GM19099 (cell line): ENCODE measurements around the gene HASPIN.
A peak's percentile ranks its signal among the peaks of the same experiment; 100 is the strongest.

Experiments used
- POLR2A ChIP-seq: IDR thresholded peaks from 3 replicates; pipeline ENCODE4 v1.6.1; 2011; ENCODE audit warnings: low read depth; ENCODE audit not compliant: insufficient read length; ENCODE audit errors: extremely low read depth

Gene HASPIN

GRCh38 chr17:3692346-3692745, 31.4 kb upstream of the HASPIN start:
- no peak for TF ChIP-seq POLR2A

DNA sequence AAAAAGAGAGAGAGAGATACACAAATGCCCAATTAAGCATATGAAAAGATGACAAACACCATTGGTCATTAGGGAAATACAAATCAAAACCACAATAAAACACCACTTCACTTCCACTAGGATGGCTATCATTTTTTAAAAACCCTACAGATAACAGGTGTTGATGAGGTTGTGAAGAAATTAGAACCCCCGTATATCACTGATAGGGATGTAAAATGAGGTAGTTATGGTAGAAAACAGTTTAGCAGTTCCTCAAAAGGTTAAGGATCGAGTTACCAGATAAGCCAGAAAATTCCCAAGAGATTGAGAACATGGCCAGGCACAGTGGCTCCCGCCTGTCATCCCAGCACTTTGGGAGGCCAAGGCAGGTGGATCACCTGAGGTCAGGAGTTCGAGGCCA, 30.6 kb upstream of the HASPIN start:
- no peak for TF ChIP-seq POLR2A

DNA sequence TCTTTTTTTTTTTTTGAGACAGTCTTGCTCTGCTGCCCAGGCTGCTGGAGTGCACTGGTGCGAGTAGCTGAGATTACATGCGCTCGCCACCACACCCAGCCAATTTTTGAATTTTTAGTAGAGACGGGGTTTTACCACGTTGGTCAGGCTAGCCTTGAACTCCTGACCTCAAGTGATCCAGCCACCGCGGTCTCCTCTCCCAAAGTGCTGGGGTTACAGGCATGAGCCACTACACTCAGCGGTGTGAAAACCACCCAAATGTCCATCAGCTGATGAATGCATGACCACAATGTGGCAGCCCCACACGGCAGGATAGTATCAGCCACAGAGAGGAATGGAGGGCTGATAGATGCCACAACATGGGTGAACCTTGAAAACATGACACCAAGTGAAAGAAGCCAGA, 29.9 kb upstream of the HASPIN start:
- TF ChIP-seq POLR2A: no peak

GRCh38 chr17:3695129-3695722, 28.5 kb upstream of the HASPIN start:
- no peak for TF ChIP-seq POLR2A

DNA sequence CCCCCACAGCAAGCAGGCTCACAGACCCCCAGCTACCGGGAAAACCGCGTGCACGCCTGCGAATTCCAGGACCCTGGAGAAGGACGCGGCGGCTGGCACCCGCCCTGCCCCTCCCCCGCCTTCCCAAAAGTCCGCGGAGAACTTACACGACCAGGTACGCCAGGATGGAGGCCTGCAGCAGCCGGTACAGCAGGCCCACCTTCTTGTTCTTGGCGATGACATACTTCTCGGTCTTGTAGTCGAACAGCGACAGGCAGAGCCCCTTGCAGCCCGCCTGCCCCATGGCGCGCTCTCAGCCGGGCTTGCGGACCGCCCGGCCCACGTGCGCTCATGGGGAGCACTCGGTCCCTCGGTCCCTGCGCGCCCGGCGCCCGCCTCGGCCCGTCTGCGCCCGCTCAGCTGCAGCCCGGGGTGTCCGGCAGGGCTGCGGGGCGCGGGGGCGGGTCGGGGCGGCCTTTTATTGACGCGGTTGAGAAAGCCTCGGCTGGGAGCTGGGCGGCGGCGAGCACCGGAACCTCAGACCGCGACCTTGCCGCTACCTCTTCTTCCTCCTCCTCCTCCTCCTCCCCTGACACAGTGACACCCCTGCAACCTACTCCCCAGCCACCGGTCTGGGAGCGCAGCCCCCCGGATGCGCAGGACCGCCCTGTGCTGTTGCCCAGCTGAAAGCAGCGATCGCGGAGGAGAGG, 27.8 kb upstream of the HASPIN start, which contains the start of gene P2RX5:
P2RX5 (minus strand) TSS at position 433 of the 689 bp plus-strand sequence; CDS start at position 283, 150 bp downstream.
- TF ChIP-seq POLR2A: peak; percentile 51

DNA sequence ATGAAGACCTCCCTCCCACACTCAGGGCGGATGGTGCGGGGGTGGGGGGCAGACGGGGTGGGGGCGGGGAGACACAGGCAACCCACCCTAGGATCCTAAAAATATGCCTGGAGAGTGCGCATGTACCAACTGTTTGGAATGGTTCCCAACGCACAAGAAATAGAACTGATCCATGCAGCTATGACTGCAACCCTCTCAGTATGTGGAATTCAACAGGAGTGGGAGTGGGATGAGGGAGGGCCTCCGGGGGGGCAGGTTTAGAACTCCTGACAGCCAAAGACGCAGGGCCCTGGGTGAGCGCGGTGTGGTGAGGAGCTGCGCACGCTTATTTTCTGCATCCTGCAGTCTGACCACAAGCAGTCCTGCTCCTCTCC, 26.6 kb upstream of the HASPIN start:
- no peak for TF ChIP-seq POLR2A

GRCh38 chr17:3698139-3698538, 25.6 kb upstream of the HASPIN start:
- no peak for TF ChIP-seq POLR2A

GRCh38 chr17:3699951-3700350, 23.8 kb upstream of the HASPIN start:
- no peak for TF ChIP-seq POLR2A

- TF ChIP-seq POLR2A: no peak
Observed at GRCh38 chr17:3704931-3705717, 18.6 kb upstream of the HASPIN start.

DNA sequence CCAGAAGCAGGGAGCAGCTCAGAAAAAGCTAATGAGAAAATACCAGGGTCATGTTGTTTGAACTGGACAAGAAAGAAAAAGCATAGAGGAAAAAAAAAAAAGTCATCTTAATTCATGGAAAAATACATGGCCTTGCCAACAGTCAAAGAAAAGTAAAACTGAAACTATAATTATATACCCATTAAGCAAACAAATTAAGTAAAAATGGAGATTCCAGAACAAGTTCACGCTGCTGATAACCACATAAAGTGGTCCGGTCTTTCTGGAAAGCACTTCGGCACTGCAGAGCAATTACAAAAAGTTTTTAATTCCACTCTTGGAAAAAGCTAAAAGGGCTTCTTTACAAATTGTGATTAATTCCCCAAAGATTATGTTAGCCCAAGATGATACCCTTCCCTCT, 15.3 kb upstream of the HASPIN start:
- TF ChIP-seq POLR2A: no peak

GRCh38 chr17:3710951-3711383, 12.7 kb upstream of the HASPIN start:
- TF ChIP-seq POLR2A: no peak

DNA sequence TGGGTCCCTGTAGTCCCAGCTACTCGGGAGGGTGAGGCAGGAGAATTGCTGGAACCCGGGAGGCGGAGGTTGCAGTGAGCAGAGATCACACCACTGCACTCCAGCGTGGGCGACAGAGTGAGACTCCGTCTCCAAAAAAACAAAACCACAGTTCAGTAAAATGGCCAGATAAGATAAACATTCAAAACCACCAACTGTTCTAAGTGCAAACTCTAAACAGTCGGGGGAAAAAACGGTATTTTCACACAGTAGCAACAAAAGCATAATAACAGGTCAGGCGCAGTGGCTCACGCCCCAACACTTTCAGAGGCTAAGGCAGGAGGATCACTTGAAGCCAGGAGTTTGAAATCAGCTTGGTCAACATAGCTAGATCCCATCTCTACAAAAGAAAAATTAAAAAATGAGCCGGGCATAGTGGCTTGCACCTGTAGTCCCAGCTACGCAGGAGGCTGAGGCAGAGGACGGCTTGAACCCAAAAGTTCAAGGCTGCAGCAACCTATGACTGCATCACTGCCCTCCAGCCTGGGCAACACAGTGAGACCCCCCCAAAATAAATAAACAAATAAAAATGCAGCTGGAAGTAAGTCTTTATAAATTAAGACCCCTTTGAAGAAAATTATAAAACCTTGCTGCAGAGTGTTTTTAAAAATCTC, 10.8 kb upstream of the HASPIN start:
- TF ChIP-seq POLR2A: no peak

DNA sequence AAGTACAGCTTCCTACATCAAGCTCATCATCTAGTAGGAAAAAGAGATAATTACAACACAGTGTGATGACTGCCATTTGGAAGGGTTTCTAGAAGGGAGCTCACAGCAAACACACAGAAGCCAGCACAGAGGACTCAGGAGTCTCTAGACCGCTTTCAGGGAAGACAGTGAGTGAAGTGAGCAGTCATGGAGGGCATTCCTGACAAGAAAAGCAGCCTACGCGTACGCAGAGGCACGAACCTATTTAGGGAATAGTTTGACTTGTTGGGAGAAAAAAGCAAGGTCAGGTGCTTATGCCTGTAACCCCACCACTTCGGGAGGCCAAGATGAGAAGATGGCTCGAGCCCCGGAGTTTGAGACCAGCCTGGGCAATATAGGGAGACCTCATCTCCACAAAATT, 8.4 kb upstream of the HASPIN start:
- TF ChIP-seq POLR2A: no peak

DNA sequence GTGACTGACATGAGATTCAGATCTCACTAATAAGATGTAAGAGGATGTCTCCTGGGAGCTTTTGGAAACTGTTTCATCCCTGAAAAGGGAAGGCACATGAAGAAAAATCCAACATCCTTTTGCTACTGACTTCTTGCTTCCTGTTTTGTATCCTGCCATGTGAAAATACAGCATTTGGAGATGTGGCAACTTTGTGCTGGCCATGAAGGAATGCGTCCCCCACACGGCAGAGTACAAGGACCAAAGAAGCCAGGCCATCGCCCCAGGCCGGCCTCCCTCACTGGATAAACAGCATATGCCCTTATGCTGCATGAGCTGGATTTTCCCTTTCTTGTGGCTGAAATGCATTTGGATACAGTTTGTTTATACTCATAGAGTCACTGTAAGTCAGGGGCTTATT, 5.5 kb upstream of the HASPIN start:
- TF ChIP-seq POLR2A: no peak

GRCh38 chr17:3719265-3719664, 4.4 kb upstream of the HASPIN start:
- no peak for TF ChIP-seq POLR2A
